Stimulated activated CD4-positive, alpha-beta T cell treated with anti-CD3 and anti-CD28 coated beads, Interleukin-15, amount 100 ng/mL, for 48 hours (primary cell): ENCODE measurements around the gene HDAC8.
"Not testable (repeated sequence)": the region's sequence is repeated elsewhere in the genome, so short reads cannot be mapped to it uniquely, and the experiment has no call there.

Source experiments
- DNase-seq, 2 donors: peaks; one replicate each; pipeline ENCODE4 v3.0.0-alpha.2; 2020; ENCODE audit warnings: low read depth in 2 of 2

Gene HDAC8

DNA sequence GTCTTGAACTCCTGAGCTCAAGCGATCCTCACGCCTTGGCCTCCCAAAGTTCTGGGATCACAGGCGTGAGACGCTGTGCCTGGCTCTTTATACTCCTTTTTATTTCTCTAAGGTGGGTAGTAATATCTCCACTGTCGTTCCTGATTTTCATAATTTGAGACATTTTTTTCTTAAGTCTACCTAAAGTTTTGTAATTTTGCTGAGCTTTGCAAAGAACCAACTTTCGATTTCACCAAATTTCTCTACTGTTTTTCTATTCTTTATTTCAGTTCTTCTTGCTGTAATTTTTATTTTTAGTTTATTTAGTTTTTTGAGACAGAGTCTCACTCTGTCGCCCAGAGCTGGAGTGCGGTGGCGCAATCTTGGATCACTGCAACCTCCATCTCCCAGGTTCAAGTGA, 196.5 kb downstream of the HDAC8 start:
- no peak for DNase-seq

DNA sequence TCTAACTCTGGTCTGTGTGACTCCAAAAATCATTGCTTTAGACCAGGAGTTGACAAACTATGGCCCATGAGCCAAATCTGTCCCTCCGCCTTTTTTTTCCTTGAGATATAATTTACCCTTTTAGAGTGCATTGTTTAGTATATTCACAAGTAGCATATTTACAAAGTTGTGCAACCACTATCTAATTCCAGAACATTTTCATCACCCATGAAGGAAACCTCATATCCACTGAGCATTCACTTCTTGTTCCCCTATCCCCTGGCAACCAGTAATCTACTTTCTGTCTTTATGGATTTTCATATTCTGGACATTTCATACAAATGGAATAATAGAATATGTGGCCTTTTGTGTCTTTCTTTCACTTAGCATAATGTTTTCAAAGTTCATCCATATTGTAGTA, 199.5 kb downstream of the HDAC8 start:
- DNase-seq, result no peak

- no peak for DNase-seq
Measured at GRCh38 chrX:72372735-72373134, 199.9 kb downstream of the HDAC8 start.

DNA sequence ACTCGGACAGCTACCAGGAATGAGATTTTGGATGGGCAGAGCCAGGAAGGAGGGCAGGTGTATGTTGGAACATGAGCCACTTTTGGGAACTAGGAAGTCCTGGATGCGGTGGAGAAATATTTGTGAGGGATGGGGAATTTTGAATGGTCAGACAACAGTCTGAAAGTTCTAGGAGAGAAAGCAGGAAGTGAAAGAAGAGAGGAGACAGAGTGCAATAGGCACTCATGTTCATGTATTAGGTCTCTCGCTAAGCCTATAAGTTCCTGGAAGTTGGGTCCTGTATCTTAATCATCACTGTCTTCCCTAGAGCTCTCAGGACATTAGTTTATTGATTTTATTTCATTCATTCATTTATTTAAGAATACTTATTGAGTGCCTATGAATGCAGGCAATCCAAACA, 201.2 kb downstream of the HDAC8 start:
- no peak for DNase-seq

- no peak for DNase-seq
Measured at GRCh38 chrX:72368796-72369195, 203.8 kb downstream of the HDAC8 start.

DNA sequence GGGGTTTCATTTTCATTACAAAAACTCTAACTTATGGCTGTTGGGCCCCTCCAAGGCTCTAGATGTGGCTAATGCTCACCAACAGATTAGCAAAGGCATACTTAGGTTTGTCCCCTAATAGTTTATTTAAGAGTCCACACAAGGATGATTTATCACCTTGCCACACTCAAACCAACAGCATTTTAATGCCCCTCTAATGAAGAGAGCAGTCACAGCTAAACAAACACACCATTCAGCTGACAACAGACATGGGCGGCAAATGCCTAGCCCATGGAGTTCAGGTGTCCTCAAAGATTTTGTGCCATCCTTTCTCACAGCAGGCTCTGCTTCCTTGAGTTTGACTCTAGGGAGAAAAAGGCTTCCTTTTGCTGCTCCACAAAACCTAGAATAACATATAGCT, 205.1 kb downstream of the HDAC8 start:
- DNase-seq, result no peak

GRCh38 chrX:72366701-72367454, 205.8 kb downstream of the HDAC8 start:
- no peak for DNase-seq

GRCh38 chrX:72366178-72366577, 206.5 kb downstream of the HDAC8 start:
- DNase-seq, result no peak

DNA sequence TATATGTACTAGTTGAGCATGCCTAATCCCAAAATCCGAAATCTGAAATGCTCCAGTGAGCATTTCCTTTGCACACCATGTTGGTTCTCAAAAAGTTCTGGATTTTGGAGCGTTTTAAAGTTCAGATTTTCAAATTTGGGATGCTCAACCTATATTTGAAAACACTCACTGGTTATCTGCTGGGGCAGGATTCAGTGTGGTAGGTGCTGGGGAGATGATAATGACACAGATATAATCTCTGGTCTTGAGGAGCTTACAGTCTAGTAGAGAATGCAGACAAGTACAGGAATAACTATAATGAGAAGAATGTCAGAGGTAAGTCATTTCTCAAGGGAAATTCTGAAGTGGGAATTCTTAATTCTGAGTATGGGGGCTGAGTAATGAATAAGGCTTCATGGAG, 207.5 kb downstream of the HDAC8 start:
- DNase-seq, result no peak

GRCh38 chrX:72360326-72360725, 212.3 kb downstream of the HDAC8 start:
- DNase-seq, result no peak

- no peak for DNase-seq
Measured at GRCh38 chrX:72358313-72358712, 214.3 kb downstream of the HDAC8 start.

DNA sequence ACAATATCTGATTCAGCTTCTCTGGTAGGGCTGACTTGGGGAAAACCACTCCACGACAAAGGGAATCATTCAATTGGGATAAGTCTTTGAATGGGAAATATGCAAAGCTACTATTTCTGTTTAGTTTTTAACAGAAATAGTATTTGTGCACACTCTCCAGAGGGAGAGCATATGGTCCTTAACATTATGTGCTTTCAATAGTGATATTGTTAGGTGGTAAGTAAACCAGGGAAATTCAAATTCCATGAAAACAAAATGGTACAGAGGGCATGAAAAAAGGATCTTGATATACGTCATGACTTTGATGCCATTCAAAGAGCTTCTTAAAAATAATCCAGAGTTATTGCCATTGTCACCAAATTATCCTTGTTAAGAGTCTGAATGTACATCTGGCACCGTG, 219.9 kb downstream of the HDAC8 start:
- DNase-seq, result no peak

- no peak for DNase-seq
Measured at GRCh38 chrX:72351606-72352334, 220.9 kb downstream of the HDAC8 start.

DNA sequence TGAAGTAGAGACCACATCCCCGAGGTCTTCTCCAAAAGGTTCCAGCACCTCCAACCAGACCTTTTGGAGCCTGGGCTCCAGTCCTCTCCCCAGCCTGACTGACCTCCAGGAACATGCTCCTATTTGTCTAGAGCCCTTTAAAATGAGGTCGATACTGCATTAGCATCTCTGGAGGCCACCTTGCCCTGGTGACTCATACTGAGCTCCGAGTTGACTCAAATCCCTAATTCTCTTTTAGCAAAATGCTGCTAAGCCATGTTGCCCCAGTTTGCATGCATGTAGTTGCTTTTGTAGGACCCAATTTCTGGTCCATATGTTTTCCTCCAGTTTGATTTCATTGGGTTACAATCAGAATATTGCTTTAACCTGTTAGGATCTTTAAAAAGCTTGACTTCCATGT, 223.5 kb downstream of the HDAC8 start:
- peak; percentile 1 to 2 for DNase-seq

- DNase-seq, result peak; percentile 7 to 10
Measured at GRCh38 chrX:72348247-72348979, 224.2 kb downstream of the HDAC8 start.

GRCh38 chrX:72347366-72347765, 225.3 kb downstream of the HDAC8 start:
- no peak for DNase-seq

DNA sequence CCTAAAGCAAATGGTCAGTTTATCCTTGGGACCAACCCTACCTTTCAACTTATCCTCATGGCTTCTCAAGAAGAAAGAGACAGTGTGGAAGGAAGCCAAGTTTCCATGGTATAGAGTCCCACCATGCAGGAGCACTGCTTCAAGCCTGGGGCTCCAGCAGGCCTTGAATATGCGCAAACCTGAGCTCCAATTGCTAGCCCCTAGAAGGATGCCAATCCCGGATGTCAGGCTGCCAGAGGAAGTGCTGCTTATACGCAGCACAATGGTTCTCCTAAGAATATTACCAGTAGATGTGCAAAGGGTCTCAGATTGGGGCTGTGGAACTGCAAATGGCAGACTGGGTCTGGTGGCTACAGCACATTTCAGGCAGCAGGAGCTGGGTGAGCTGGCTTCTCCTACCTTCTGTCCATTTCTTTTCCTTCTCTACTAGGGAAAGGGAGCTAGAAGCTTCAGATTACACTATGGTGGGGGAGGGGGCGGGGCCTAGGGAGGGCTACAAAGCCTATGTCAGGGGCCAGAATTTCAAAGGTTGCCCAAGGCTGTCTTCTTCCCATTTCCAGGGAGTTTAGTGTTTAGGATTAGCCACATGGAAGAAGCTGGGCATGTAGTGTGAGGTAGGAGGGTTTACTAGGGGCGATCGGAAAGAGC, 226.2 kb downstream of the HDAC8 start:
- DNase-seq, result no peak

- DNase-seq, result no peak
Measured at GRCh38 chrX:72340626-72341025, 232.0 kb downstream of the HDAC8 start.

- DNase-seq, result no peak
Measured at GRCh38 chrX:72340041-72340440, 232.6 kb downstream of the HDAC8 start.

DNA sequence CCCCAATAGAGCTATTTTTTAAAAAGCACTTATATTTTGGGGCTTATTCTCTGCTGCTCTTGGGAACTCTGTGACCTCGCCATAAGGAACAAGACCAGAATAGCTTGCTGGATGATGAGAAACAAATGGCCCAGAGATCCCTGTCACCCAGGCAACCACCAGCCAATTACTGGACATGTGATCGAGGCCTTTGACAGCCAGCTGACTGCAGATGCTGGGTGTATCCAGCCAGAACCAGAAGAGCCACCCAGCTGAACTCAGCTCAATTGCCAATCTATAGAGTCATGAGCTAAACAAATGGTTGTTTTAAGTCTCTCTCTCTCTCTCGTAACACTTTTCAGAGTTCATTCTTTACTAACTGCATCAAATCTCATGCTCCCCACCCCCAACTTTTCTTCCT, 242.5 kb downstream of the HDAC8 start:
- DNase-seq, result no peak

DNA sequence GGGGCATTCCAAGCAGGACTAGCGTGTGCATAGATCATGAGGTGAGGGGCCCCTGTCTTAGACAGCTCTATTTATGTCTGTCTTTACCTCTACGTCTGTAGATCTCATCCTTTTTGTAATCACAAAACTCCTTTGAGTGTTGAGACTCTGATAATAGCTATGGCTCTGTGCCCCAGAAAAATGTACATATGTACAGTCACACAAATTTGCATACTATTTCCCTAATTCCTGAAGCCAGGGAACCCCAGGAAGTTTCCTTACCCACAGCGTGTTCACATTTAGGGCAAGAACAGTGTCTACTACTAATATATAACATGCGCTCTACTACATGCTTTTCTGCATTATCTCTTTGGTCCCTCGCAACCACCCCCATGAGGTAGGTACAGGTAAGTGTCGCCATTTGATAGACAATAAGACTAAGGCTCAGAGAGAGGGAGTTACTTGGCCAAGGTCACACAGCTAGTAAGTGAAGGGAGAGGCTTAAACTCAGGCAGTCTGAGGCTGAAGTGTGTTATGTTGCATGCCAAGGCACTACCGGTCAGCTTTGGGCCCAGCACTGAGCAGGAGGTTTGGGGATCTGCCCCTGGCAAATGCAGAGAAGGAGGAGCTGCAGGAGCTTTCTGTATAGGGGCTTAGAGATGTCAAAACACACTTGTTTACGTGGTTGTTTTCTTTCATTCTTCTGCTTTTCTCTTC, 245.9 kb downstream of the HDAC8 start:
- no peak for DNase-seq

DNA sequence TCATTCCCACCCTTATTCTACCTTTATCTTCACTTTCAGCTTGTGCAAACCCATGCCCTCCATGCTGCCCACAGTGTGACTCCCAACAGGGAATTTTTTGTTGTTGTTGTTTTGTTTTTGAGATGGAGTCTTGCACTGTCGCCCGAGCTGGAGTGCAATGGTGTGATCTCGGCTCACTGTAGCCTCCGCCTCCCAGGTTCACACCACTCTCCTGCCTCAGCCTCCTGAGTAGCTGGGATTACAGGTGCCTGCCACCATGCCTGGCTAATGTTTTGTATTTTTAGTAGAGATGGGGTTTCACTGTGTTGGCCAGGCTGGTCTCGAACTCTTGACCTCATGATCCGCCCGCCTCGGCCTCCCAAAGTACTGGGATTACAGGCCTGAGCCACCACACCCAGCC, 253.0 kb downstream of the HDAC8 start:
- not testable (repeated sequence) for DNase-seq
